ENCODE measurements around the gene RUVBL2. TPM values are rescaled to one million over a fixed set of nuclear protein-coding genes. Genes with fewer than 3 reads are reported as not detected.

RUVBL2 gene
- total RNA-seq, 4 donors from 2014 or later = 69.2 to 120 (median 78.5) TPM

GRCh38 chr19:49009828-49010227 lies 16.1 kb downstream of the RUVBL2 start:
- Histone ChIP-seq H3K36me3 (peaks cover 0 to 95% (median 12%) of the 10 kb centered on the region in 3 donors), H3K9me3 (no peaks in the 10 kb centered on the region), H3K27me3 (no peaks in the 10 kb centered on the region), H3K27ac (no peak overlapping the region), H3K4me3 (no peak overlapping the region), H3K4me1 (no peaks in the 10 kb centered on the region)
- TF ChIP-seq POLR2A (IDR thresholded peaks at IDR 0.05) (no peak), EP300 (IDR thresholded peaks at IDR 0.05) (no peak), CTCF (IDR thresholded peaks at IDR 0.05) (no peak)
- 94% methylated on average over 16 to 18 of the region's 18 CpGs for WGBS, 2 donors
- no peak for DNase-seq (ENCODE audit: low spot score in 2 of 2)

- Histone ChIP-seq H3K27me3 (no peaks in the 10 kb centered on the region), H3K27ac (no peak overlapping the region), H3K36me3 (peaks cover 0 to 95% (median 15%) of the 10 kb centered on the region in 3 donors), H3K4me1 (no peaks in the 10 kb centered on the region), H3K9me3 (no peaks in the 10 kb centered on the region), H3K4me3 (no peak overlapping the region)
- TF ChIP-seq POLR2A (IDR thresholded peaks at IDR 0.05) (no peak), CTCF (IDR thresholded peaks at IDR 0.05) (no peak), EP300 (IDR thresholded peaks at IDR 0.05) (no peak)
- DNase-seq (ENCODE audit: low spot score in 2 of 2) = no peak
- WGBS, 2 donors = 89 to 90% methylated on average over 18 of the region's 18 CpGs
Measured at GRCh38 chr19:49010453-49010852, 16.8 kb downstream of the RUVBL2 start.

- 63 to 76% methylated on average over 16 to 17 of the region's 17 CpGs for WGBS, 2 donors
- TF ChIP-seq POLR2A (IDR thresholded peaks at IDR 0.05) (no peak), EP300 (IDR thresholded peaks at IDR 0.05) (no peak)
- H3K4me1 ChIP-seq = no peaks in the 10 kb centered on the region
- no peaks in the 10 kb centered on the region for H3K27me3 ChIP-seq
- no peak overlapping the region for H3K27ac ChIP-seq
- H3K36me3 ChIP-seq = peaks cover 0 to 95% (median 16%) of the 10 kb centered on the region in 3 donors
- H3K9me3 ChIP-seq = no peaks in the 10 kb centered on the region
- H3K4me3 ChIP-seq = no peak overlapping the region
- DNase-seq (ENCODE audit: low spot score in 2 of 2) = no peak
Measured at GRCh38 chr19:49011194-49011593, 17.5 kb downstream of the RUVBL2 start.

- no peak for TF ChIP-seq POLR2A (IDR thresholded peaks at IDR 0.05)
- no peak for TF ChIP-seq EP300 (IDR thresholded peaks at IDR 0.05)
- TF ChIP-seq CTCF (IDR thresholded peaks at IDR 0.05) = no peak
- no peak overlapping the region for H3K27ac ChIP-seq
- H3K4me1 ChIP-seq = peaks cover 0 to 21% (median 16%) of the 10 kb centered on the region in 4 donors
- H3K36me3 ChIP-seq = peaks cover 0 to 73% (median 16%) of the 10 kb centered on the region in 3 donors
- H3K27me3 ChIP-seq = peaks cover 0 to 15% of the 10 kb centered on the region in 2 donors
- 84 to 89% methylated on average over 28 to 32 of the region's 32 CpGs for WGBS, 2 donors
- no peak for DNase-seq (ENCODE audit: low spot score in 2 of 2)
- no peak overlapping the region for H3K4me3 ChIP-seq
- no peaks in the 10 kb centered on the region for H3K9me3 ChIP-seq
Measured at GRCh38 chr19:49014123-49014869, 20.6 kb downstream of the RUVBL2 start.

- no peaks in the 10 kb centered on the region for H3K9me3 ChIP-seq
- H3K36me3 ChIP-seq = peaks cover 0 to 67% (median 16%) of the 10 kb centered on the region in 3 donors
- H3K4me3 ChIP-seq = no peak overlapping the region
- H3K27ac ChIP-seq = no peak overlapping the region
- peaks cover 0 to 26% (median 19%) of the 10 kb centered on the region in 4 donors for H3K4me1 ChIP-seq
- no peak for DNase-seq (ENCODE audit: low spot score in 2 of 2)
- 89 to 90% methylated on average over 13 to 18 of the region's 18 CpGs for WGBS, 2 donors
- peaks cover 0 to 21% of the 10 kb centered on the region in 2 donors for H3K27me3 ChIP-seq
- no peak for TF ChIP-seq POLR2A (IDR thresholded peaks at IDR 0.05)
- TF ChIP-seq EP300 (IDR thresholded peaks at IDR 0.05) = no peak
Measured at GRCh38 chr19:49014870-49015255, 21.2 kb downstream of the RUVBL2 start.

GRCh38 chr19:49016067-49016839 lies 22.6 kb downstream of the RUVBL2 start:
- Histone ChIP-seq H3K9me3 (no peaks in the 10 kb centered on the region), H3K27me3 (peaks cover 0 to 35% of the 10 kb centered on the region in 2 donors), H3K4me1 (peaks cover 0 to 26% (median 19%) of the 10 kb centered on the region in 4 donors), H3K36me3 (peaks cover 0 to 54% (median 5%) of the 10 kb centered on the region in 3 donors), H3K4me3 (no peak overlapping the region), H3K27ac (no peak overlapping the region)
- DNase-seq (ENCODE audit: low spot score in 2 of 2) = no peak
- no peak for TF ChIP-seq CTCF (IDR thresholded peaks at IDR 0.05)
- no peak for TF ChIP-seq POLR2A (IDR thresholded peaks at IDR 0.05)
- no peak for TF ChIP-seq EP300 (IDR thresholded peaks at IDR 0.05)
- WGBS, 2 donors = 87 to 93% methylated on average over 16 of the region's 29 CpGs

All from tibial nerve (tissue), 4 donors.